Neuronal stem cell (in vitro differentiated cells): ENCODE results near the gene CAPRIN2.

Experiments
- DNase-seq: peaks from one replicate; pipeline ENCODE4 v3.0.0-alpha.2; 2013; ENCODE audit warnings: low spot score
- H2AFZ ChIP-seq: one replicate; pipeline ENCODE4 v1.6.1; 2013; ENCODE audit warnings: mild to moderate bottlenecking, low read length, inconsistent platforms
- H2AK5ac ChIP-seq: 2 replicates; pipeline ENCODE4 v1.6.1; 2013; ENCODE audit warnings: low read depth, mild to moderate bottlenecking, inconsistent platforms, low read length, moderate library complexity, mixed read lengths
- H2BK120ac ChIP-seq: 2 replicates; pipeline ENCODE4 v1.6.1; 2013; ENCODE audit warnings: low read depth, mild to moderate bottlenecking, inconsistent platforms, low read length, moderate library complexity, mixed read lengths
- H2BK12ac ChIP-seq: one replicate; pipeline ENCODE4 v1.6.1; 2013; ENCODE audit warnings: low read length, inconsistent platforms
- H2BK15ac ChIP-seq: 2 replicates; pipeline ENCODE4 v1.6.1; 2013; ENCODE audit warnings: mild to moderate bottlenecking, low read length, inconsistent platforms, mixed read lengths
- H2BK5ac ChIP-seq: one replicate; pipeline ENCODE4 v1.6.1; 2013; ENCODE audit warnings: inconsistent platforms, mild to moderate bottlenecking, low read length, moderate library complexity
- H3K14ac ChIP-seq: one replicate; pipeline ENCODE4 v1.6.1; 2013; ENCODE audit warnings: low read length, inconsistent platforms
- H3K18ac ChIP-seq: 2 replicates; pipeline ENCODE4 v1.6.1; 2013; ENCODE audit warnings: low read length, inconsistent platforms
- H3K23ac ChIP-seq: 2 replicates; pipeline ENCODE4 v1.6.1; 2013; ENCODE audit warnings: low read depth, mild to moderate bottlenecking, mixed read lengths, low read length, inconsistent platforms; ENCODE audit not compliant: poor library complexity
- H3K27ac ChIP-seq: replicated peaks from 3 replicates; pipeline ENCODE4 v1.5.1; 2013; ENCODE audit warnings: low read length, inconsistent platforms
- H3K27me3 ChIP-seq, 3 experiments: 2 replicates each; pipeline ENCODE4 v1.6.1; 2013; ENCODE audit warnings: low read length in 3 of 3, mild to moderate bottlenecking in 2 of 3, inconsistent platforms in 1 of 3, low read depth in 1 of 3, mixed read lengths in 1 of 3, moderate library complexity in 1 of 3; ENCODE audit not compliant: control insufficient read depth in 3 of 3, insufficient read depth in 3 of 3
- H3K36me3 ChIP-seq, 2 donors: replicated peaks in 1 of 2; 2 replicates each; pipeline ENCODE4 v1.6.1; 2013; ENCODE audit warnings: low read length in 2 of 2; ENCODE audit not compliant: control insufficient read depth in 2 of 2, insufficient read depth in 2 of 2
- H3K4ac ChIP-seq: 2 replicates; pipeline ENCODE4 v1.6.1; 2013; ENCODE audit warnings: inconsistent platforms, mild to moderate bottlenecking, low read length, moderate library complexity
- H3K4me1 ChIP-seq, 2 donors: 1 replicate in 1 of 2; 2 replicates in 1 of 2; pipeline ENCODE4 v1.6.1; 2013; ENCODE audit warnings: low read length in 2 of 2, low read depth in 1 of 2; ENCODE audit not compliant: control insufficient read depth in 2 of 2, insufficient read depth in 1 of 2
- H3K4me2 ChIP-seq: one replicate; pipeline ENCODE4 v1.6.1; 2013; ENCODE audit warnings: mild to moderate bottlenecking, low read length, inconsistent platforms; ENCODE audit not compliant: insufficient read depth, poor library complexity, severe bottlenecking
- H3K4me3 ChIP-seq, 2 donors: 2 replicates each; pipeline ENCODE4 v1.5.1; 2013; ENCODE audit warnings: low read length in 2 of 2, mild to moderate bottlenecking in 2 of 2, inconsistent platforms in 1 of 2, moderate library complexity in 1 of 2
- H3K79me1 ChIP-seq: one replicate; pipeline ENCODE4 v1.6.1; 2013; ENCODE audit warnings: low read depth, mild to moderate bottlenecking, inconsistent platforms, low read length, moderate library complexity
- H3K9ac ChIP-seq: one replicate; pipeline ENCODE4 v1.6.1; 2013; ENCODE audit warnings: mild to moderate bottlenecking, low read depth, low read length, inconsistent platforms; ENCODE audit not compliant: poor library complexity
- H3K9me3 ChIP-seq, 2 donors: replicated peaks in 1 of 2; 2 replicates each; pipeline versions ENCODE3 to v1.6.1; 2013; ENCODE audit warnings: low read length in 2 of 2, mild to moderate bottlenecking in 2 of 2, inconsistent platforms in 1 of 2, low read depth in 1 of 2, mixed read lengths in 1 of 2, moderate library complexity in 1 of 2; ENCODE audit not compliant: control insufficient read depth in 2 of 2, insufficient read depth in 1 of 2
- H4K8ac ChIP-seq: one replicate; pipeline ENCODE4 v1.6.1; 2013; ENCODE audit warnings: low read depth, mild to moderate bottlenecking, inconsistent platforms, low read length, moderate library complexity
- H4K91ac ChIP-seq: one replicate; pipeline ENCODE4 v1.6.1; 2013; ENCODE audit warnings: low read length, low read depth, mild to moderate bottlenecking, inconsistent platforms; ENCODE audit not compliant: poor library complexity
- WGBS, 2 donors: extraction: QIAGEN DNeasy Blood & Tissue Kit; methylation state at CpG; one replicate each; pipeline ENCODE4 v1.1.7; 2013; ENCODE audit warnings: missing lambda C conversion rate in 2 of 2, mixed read lengths in 1 of 2; ENCODE audit not compliant: insufficient read length in 2 of 2, insufficient replicate concordance in 1 of 2; ENCODE audit errors: extremely low coverage in 2 of 2; 5-methylcytosine and 5-hydroxymethylcytosine counted together

CAPRIN2 gene

GRCh38 chr12:30756074-30756473 lies 1.3 kb upstream of the CAPRIN2 start:
- H2BK15ac ChIP-seq: no peak overlapping the region
- no peaks in the 10 kb centered on the region for H3K79me1 ChIP-seq
- H3K27me3 ChIP-seq: no peaks in the 10 kb centered on the region
- no peak overlapping the region for H3K4me3 ChIP-seq
- no peak overlapping the region for H4K8ac ChIP-seq
- H2BK12ac ChIP-seq: no peak overlapping the region
- WGBS, 2 donors: no CpG with 5 or more reads among the region's 10 CpGs
- peaks cover 5 to 6% of the 10 kb centered on the region in 2 donors for H3K4me1 ChIP-seq
- no peak overlapping the region for H2BK5ac ChIP-seq
- no peak for DNase-seq
- H3K18ac ChIP-seq: no peak overlapping the region
- no peak overlapping the region for H3K4ac ChIP-seq
- H2AFZ ChIP-seq: no peak overlapping the region
- no peak overlapping the region for H2AK5ac ChIP-seq
- H3K27ac ChIP-seq: no peak overlapping the region
- H3K14ac ChIP-seq: no peak overlapping the region
- H4K91ac ChIP-seq: no peak overlapping the region
- H3K23ac ChIP-seq: no peak overlapping the region
- no peak overlapping the region for H2BK120ac ChIP-seq
- H3K36me3 ChIP-seq: peaks cover 0 to 5% of the 10 kb centered on the region in 2 donors
- H3K9me3 ChIP-seq: no peaks in the 10 kb centered on the region
- no peak overlapping the region for H3K4me2 ChIP-seq
- H3K9ac ChIP-seq: no peak overlapping the region

- no peaks in the 10 kb centered on the region for H3K27me3 ChIP-seq
- no peak overlapping the region for H2AK5ac ChIP-seq
- H3K14ac ChIP-seq: peak overlapping the region; percentile 2
- H3K18ac ChIP-seq: no peak overlapping the region
- no peak overlapping the region for H4K8ac ChIP-seq
- H2BK120ac ChIP-seq: no peak overlapping the region
- H3K79me1 ChIP-seq: no peaks in the 10 kb centered on the region
- H3K36me3 ChIP-seq: peaks cover 0 to 11% of the 10 kb centered on the region in 2 donors
- peak overlapping the region; percentile 78 for H3K9ac ChIP-seq
- peak overlapping the region; percentile 18 for H3K27ac ChIP-seq
- peak overlapping the region; percentile 73 to 81 for H3K4me3 ChIP-seq
- H3K4me2 ChIP-seq: peak overlapping the region; percentile 64
- H2BK5ac ChIP-seq: no peak overlapping the region
- no peak overlapping the region for H3K23ac ChIP-seq
- H2AFZ ChIP-seq: peak overlapping the region; percentile 100
- no peaks in the 10 kb centered on the region for H3K9me3 ChIP-seq
- no peak for DNase-seq
- H2BK15ac ChIP-seq: no peak overlapping the region
- H3K4me1 ChIP-seq: peaks cover 5 to 6% of the 10 kb centered on the region in 2 donors
- no CpG with 5 or more reads among the region's 7 CpGs for WGBS, 2 donors
- no peak overlapping the region for H4K91ac ChIP-seq
- H3K4ac ChIP-seq: no peak overlapping the region
- H2BK12ac ChIP-seq: no peak overlapping the region
Measured at GRCh38 chr12:30755395-30755762, 628 bp upstream of the CAPRIN2 start.

DNA sequence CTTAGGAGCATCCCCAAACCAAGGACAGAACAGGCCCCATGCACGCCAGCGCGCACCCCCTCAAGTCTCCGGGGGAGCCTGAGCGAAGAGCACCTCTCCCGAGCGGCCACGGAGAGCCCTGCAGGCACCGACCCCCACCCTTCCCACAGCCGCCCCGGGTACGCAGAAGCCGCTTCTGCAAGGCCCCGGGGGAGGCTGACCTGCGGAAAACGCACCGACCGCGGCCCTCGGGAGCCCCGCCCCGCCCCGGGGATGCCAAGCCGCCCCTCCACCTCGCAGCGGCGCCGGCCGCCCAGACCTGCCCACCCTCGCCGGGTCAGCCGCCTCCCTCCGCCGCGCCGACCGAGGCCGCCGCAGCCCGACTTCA lies 385 bp downstream of the CAPRIN2 start:
- H3K4me2 ChIP-seq: peak overlapping the region; percentile 64
- H2BK12ac ChIP-seq: no peak overlapping the region
- peaks cover 0 to 17% of the 10 kb centered on the region in 2 donors for H3K36me3 ChIP-seq
- peak overlapping the region; percentile 81 for H3K27ac ChIP-seq
- WGBS, 2 donors: no CpG with 5 or more reads among the region's 40 CpGs
- DNase-seq: no peak
- peak overlapping the region; percentile 73 to 95 for H3K4me3 ChIP-seq
- no peaks in the 10 kb centered on the region for H3K9me3 ChIP-seq
- no peak overlapping the region for H3K4ac ChIP-seq
- no peak overlapping the region for H3K14ac ChIP-seq
- H4K91ac ChIP-seq: no peak overlapping the region
- peak overlapping the region; percentile 96 for H3K18ac ChIP-seq
- H4K8ac ChIP-seq: no peak overlapping the region
- no peaks in the 10 kb centered on the region for H3K79me1 ChIP-seq
- H2BK5ac ChIP-seq: peak overlapping the region; percentile 43
- peak overlapping the region; percentile 92 for H3K23ac ChIP-seq
- H3K27me3 ChIP-seq: no peaks in the 10 kb centered on the region
- no peak overlapping the region for H2BK120ac ChIP-seq
- H3K4me1 ChIP-seq: peaks cover 5 to 6% of the 10 kb centered on the region in 2 donors
- H2AFZ ChIP-seq: peak overlapping the region; percentile 100
- no peak overlapping the region for H2AK5ac ChIP-seq
- no peak overlapping the region for H2BK15ac ChIP-seq
- H3K9ac ChIP-seq: peak overlapping the region; percentile 97

DNA sequence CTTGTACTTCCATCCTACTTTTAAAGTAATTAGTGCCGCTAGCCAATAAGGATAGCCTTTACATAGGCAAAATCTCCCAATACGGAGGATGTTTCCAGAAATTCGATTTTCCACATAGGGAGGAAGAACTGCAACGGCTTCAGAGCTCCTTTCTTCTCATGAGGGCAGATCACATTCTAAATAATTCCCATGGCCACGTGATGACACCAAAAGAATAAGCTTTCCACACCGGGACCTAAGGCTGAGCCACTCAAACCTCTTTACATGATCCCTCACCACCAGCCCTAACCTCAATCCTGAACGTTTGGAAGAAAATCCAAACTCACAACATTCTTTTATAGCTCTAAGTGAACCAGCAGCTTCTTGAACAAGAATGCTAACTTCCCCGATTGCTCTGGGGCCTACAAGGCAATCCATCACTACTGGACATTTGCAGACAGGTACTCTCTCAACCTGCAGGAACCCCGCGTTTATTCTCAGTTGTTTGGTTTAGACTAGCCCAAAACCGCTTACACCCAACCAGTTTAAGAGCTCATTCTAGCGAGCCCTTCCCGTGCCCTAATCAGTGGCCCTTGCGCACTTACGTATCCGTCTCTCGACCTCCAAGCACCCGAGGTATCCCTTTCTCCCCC lies 884 bp downstream of the CAPRIN2 start:
- Histone ChIP-seq H3K27ac (peak overlapping the region; percentile 81), H2AFZ (peak overlapping the region; percentile 100), H2BK120ac (no peak overlapping the region), H3K36me3 (peaks cover 0 to 18% of the 10 kb centered on the region in 2 donors), H3K23ac (no peak overlapping the region), H4K8ac (no peak overlapping the region), H3K9me3 (no peaks in the 10 kb centered on the region), H4K91ac (no peak overlapping the region), H2BK5ac (peak overlapping the region; percentile 43), H3K4me2 (peak overlapping the region; percentile 64), H3K4me1 (peaks cover 5 to 6% of the 10 kb centered on the region in 2 donors), H2BK15ac (no peak overlapping the region), H3K4me3 (peak overlapping the region; percentile 73 to 95), H3K79me1 (no peaks in the 10 kb centered on the region), H3K14ac (no peak overlapping the region), H3K18ac (peak overlapping the region; percentile 96), H2BK12ac (no peak overlapping the region), H2AK5ac (no peak overlapping the region), H3K4ac (no peak overlapping the region), H3K9ac (peak overlapping the region; percentile 97), H3K27me3 (no peaks in the 10 kb centered on the region)
- no CpG with 5 or more reads among the region's 18 CpGs for WGBS, 2 donors
- no peak for DNase-seq
